CD4-positive, alpha-beta T cell treated with Interleukin-12 subunit alpha and Interleukin-12 subunit beta, for 1 hour (primary cell): ENCODE measurements around the gene CSRP2.

ENCODE experiments used
- DNase-seq: peaks from one replicate; pipeline ENCODE4 v3.0.0-alpha.2; 2020

The CSRP2 gene

GRCh38 chr12:76890151-76891143 is 11.6 kb upstream of the CSRP2 start:
- DNase-seq = no peak

GRCh38 chr12:76888775-76889174 is 10.0 kb upstream of the CSRP2 start:
- DNase-seq = no peak

DNA sequence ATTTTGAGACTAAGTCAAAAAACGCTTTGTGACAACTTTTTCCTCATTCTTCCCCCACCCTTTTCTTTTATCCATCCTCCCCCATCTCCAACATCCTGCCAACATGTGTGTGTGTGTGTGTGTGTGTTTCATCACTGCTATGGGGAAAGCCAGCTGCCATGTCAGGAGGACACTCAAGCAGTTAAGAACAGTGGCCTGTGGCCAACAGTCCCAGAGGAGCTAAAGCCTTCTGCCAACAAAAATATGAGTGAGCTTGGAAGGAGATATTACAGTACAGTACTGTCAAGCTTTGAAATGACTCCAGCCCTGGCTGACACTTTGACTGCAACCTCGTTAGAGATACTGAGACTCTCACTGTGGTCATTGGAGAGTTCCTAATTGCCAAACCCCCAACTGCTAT is 5.0 kb upstream of the CSRP2 start:
- DNase-seq = no peak

GRCh38 chr12:76883151-76883550 is 4.3 kb upstream of the CSRP2 start:
- DNase-seq = no peak

GRCh38 chr12:76882367-76882766 is 3.5 kb upstream of the CSRP2 start:
- no peak for DNase-seq

DNA sequence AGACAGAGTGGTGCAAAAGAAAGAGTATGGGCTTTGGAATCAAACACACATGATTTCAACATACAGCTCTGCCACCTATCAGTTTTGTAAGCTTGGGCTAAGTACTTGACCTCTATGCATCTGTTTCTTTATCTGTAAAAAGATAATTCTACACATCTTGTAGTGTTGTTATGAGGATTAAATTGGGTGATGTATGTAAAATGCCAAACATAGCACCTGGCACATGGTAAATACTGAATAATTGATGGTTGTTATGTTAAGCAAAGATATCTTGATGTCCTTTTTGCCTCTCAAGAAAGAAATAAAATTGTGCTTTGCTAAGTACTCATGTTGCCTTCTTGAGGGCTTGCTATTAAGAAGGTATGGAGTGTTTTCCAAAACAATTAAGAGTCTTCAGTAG is 2.3 kb upstream of the CSRP2 start:
- DNase-seq = no peak

- no peak for DNase-seq
Measured at GRCh38 chr12:76880519-76881023, 1.8 kb upstream of the CSRP2 start.

- no peak for DNase-seq
Measured at GRCh38 chr12:76879710-76880518, 1.1 kb upstream of the CSRP2 start.

- DNase-seq = no peak
Measured at GRCh38 chr12:76878099-76878898, 520 bp downstream of the CSRP2 start.

DNA sequence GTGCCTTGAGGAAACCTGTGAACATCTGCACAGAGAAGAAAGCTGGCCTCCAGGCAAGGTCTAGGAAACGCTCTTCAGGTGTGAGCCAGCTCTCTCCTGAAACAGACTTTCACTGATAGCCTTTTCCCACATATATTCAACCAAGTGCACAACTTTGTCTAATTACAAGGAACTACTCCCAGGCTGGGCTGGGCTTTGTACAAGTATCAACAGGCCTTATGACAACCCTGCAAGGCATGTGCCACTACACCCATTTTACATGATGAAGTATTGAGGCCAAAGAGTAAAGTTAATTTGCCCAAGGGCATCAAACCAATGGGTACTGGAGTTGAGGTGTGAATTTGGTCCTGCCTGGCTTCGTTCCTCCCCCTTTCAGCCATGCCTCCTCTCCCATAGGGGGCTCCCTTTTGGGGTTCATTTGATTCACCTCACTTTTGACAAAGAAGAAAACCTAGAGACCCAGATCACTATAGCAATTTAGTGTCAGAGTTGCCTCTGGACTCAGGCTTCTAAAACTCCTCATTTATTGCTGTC is 2.1 kb downstream of the CSRP2 start:
- DNase-seq = no peak

GRCh38 chr12:76874491-76875190 is 4.2 kb downstream of the CSRP2 start:
- DNase-seq = no peak

DNA sequence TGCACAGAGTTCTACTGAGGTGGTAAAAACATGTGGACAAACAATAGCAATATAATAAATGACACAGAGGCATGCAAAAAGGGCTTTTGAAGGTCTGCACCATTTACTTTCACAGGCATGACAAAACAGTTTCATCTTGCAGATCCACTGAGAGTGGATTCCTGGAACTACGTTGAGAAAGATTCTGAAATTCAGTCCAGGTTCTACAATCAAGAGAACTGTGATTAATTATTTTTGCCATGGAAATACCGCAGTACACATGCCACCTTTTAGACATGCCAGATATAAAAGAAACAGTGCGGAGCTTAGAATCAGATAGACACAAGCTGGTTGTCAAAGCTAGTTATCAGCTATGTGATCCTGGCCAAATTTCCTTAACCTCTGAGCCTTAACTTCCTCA is 4.8 kb downstream of the CSRP2 start:
- DNase-seq = no peak

- DNase-seq = no peak
Measured at GRCh38 chr12:76872415-76872814, 6.4 kb downstream of the CSRP2 start.

GRCh38 chr12:76871742-76872141 is 7.1 kb downstream of the CSRP2 start:
- DNase-seq = no peak

DNA sequence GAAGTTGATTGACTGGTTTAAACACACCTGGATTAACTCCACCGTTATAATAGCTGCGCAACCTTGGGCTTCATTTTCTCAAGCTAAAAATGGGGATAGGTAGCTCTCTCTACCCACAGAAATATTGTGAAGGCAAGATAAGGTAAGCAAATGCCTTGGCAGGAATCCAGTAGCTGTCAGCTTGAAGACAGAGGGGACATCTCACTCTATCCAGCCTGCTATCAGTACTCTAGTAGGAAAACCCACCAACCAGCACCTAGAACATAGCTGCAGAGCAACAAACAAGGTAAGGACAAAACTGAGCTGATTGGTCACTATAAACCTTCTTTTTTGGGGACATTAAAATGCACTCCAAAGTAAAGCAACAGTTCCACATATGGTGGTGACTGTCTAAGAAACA is 7.7 kb downstream of the CSRP2 start:
- DNase-seq = no peak

GRCh38 chr12:76866726-76867125 is 12.1 kb downstream of the CSRP2 start:
- DNase-seq = no peak

GRCh38 chr12:76866151-76866567 is 12.7 kb downstream of the CSRP2 start:
- DNase-seq = no peak

- DNase-seq = no peak
Measured at GRCh38 chr12:76864791-76865400, 13.9 kb downstream of the CSRP2 start.

GRCh38 chr12:76863837-76864236 is 15.0 kb downstream of the CSRP2 start:
- DNase-seq = no peak

DNA sequence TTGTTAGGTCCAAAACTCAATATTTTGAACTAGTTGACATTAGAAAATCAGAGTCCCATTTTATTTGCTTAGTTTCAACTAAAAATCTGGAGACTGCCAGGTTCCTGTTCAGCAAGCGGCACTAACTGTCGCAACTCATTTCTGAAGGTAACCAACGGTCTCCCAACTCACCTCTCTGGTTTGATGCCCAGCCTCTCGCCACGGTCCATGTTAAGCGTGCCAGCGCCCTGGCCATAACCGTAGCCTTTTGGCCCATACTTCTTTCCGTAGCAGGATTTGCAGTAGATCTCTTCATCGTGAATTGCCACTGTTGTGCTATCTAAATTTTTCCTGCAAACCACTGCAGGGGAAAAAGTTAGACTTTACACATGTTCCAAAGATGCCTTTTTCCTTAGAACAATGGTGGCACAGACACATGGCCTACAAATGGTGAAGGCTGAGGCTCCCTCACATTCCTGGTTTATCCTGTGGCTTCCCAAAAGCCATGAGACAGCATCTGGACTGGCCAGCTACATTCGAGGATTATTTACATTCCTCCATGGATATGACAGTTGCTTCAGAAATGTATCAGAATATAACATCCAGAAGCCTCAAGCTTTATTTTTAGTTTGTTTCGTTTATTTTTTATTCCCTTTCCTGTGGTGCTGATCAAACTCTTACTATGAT is 15.7 kb downstream of the CSRP2 start:
- no peak for DNase-seq

DNA sequence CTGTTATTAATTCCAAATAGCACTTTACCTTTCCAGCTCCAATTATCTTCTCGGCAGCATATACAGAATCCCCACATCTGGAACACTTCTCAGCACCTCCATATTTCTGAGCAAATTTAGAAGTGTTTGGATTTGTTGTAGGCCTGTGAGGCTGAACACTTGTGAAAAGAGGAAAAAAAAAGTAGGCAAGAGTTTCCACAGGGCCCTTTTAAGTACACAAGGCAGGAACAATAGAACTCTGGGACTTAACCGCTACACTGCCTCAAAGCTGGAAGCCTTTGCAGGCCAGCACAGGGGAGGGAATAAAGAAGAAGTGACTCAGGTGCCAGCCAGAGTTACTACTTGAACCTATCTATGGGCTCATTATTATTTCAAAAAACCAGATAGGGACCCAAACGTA is 18.6 kb downstream of the CSRP2 start:
- no peak for DNase-seq
